ENCODE data around the gene ICAM5. TPM values are rescaled to one million over a fixed set of nuclear protein-coding genes. Genes with fewer than 3 reads are reported as not detected.
A peak's percentile ranks its signal among the peaks of the same experiment; 100 is the strongest.

The ICAM5 gene
- total and polyA plus RNA-seq, 9 of the 15 experiments (the other 6 are each of a cell fraction or from before 2014, with no cell fraction given): 0.10 to 114 (median 13.7) TPM

- TF ChIP-seq ZNF140 (CRISPR knock-in tag; IDR thresholded peaks at IDR 0.05) (no peak), ZFP36 (IDR thresholded peaks at IDR 0.05; ENCODE audit: low read depth, low read length, partially characterized antibody) (no peak), NCOA4 (IDR thresholded peaks at IDR 0.05; ENCODE audit: partially characterized antibody) (no peak), MTA1 (IDR thresholded peaks at IDR 0.05; ENCODE audit: borderline replicate concordance) (no peak), ZNF592 (IDR thresholded peaks at IDR 0.05) (peak; percentile 96), ZNF584 (CRISPR knock-in tag; IDR thresholded peaks at IDR 0.05; ENCODE audit: low read depth) (no peak), PML (IDR thresholded peaks at IDR 0.05; ENCODE audit: low read length) (no peak), NFYB (IDR thresholded peaks at IDR 0.05; ENCODE audit: extremely low read depth, insufficient read length) (no peak), BRF1 (IDR thresholded peaks at IDR 0.05; ENCODE audit: borderline replicate concordance, extremely low read depth, insufficient read length) (no peak), ZNF699 (CRISPR knock-in tag; IDR thresholded peaks at IDR 0.05; ENCODE audit: insufficient replicate concordance) (no peak), ZFPM2 (CRISPR knock-in tag; IDR thresholded peaks at IDR 0.05) (no peak), SMARCE1 (IDR thresholded peaks at IDR 0.05) (no peak; the same call in 1 of the 2 replicates), MCM7 (IDR thresholded peaks at IDR 0.05) (no peak), ARID3B (CRISPR knock-in tag; IDR thresholded peaks at IDR 0.05; ENCODE audit: borderline replicate concordance) (no peak)
Measured at GRCh38 chr19:10270616-10271394, 18.9 kb upstream of the ICAM5 start, which contains the start of gene ICAM1 (continued).

Data from K562 (cell line).